NCI-H1417 treated with DMSO at 0.1 percent for 48 hours (cell line): ENCODE measurements around the gene AGGF1.
"Not testable (repeated sequence)": the region's sequence is repeated elsewhere in the genome, so short reads cannot be mapped to it uniquely, and the experiment has no call there.

Experiments used
- DNase-seq: peaks from one replicate; lab custom pipeline; 2025; lab: John Stamatoyannopoulos, UW

AGGF1 gene, protein sequence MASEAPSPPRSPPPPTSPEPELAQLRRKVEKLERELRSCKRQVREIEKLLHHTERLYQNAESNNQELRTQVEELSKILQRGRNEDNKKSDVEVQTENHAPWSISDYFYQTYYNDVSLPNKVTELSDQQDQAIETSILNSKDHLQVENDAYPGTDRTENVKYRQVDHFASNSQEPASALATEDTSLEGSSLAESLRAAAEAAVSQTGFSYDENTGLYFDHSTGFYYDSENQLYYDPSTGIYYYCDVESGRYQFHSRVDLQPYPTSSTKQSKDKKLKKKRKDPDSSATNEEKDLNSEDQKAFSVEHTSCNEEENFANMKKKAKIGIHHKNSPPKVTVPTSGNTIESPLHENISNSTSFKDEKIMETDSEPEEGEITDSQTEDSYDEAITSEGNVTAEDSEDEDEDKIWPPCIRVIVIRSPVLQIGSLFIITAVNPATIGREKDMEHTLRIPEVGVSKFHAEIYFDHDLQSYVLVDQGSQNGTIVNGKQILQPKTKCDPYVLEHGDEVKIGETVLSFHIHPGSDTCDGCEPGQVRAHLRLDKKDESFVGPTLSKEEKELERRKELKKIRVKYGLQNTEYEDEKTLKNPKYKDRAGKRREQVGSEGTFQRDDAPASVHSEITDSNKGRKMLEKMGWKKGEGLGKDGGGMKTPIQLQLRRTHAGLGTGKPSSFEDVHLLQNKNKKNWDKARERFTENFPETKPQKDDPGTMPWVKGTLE

DNA sequence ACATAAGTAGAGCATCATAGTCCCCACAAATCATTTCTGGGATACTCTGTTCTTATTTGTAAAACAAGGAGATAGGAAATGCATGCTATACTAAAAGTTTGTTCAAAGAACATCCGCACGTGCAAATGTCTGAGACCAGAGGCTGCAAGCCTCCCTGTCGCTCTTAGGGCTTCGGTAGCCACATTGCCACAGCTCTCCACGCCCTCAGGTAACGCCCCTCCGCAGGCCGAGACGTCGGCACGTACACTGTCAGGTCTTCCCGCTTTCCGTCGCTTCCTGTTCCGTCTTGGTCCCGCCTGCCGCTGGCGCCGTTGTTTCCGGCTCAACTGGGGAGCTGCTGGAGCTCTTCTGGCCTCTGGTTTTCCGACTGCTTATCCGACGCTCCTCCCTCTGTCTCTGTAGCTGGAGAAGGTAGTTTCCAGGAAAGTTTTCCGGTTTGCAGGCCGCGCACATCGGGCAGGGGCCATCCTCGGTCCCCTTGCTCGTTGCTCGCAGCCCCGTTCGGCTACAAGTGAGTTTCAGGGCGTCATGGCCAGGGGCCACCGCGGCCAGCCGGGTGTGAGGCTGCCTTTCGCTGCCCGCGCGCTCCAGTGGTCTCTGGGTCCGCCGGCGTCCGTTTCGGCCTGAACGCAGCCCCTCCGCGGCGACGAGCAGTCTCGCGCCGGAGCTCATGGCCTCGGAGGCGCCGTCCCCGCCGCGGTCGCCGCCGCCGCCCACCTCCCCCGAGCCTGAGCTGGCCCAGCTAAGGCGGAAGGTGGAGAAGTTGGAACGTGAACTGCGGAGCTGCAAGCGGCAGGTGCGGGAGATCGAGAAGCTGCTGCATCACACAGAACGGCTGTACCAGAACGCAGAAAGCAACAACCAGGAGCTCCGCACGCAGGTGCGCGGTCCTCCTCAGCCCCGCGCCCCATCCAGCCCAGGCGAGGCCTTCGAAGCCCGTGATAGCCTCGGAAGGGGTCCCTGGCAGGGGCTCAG, at the start of gene AGGF1:
Gene AGGF1, plus strand, starts transcription at position 308 of the 975 bp plus-strand sequence. Its CDS starts 363 bp downstream, at position 671.
- peak; percentile 60 for DNase-seq

DNA sequence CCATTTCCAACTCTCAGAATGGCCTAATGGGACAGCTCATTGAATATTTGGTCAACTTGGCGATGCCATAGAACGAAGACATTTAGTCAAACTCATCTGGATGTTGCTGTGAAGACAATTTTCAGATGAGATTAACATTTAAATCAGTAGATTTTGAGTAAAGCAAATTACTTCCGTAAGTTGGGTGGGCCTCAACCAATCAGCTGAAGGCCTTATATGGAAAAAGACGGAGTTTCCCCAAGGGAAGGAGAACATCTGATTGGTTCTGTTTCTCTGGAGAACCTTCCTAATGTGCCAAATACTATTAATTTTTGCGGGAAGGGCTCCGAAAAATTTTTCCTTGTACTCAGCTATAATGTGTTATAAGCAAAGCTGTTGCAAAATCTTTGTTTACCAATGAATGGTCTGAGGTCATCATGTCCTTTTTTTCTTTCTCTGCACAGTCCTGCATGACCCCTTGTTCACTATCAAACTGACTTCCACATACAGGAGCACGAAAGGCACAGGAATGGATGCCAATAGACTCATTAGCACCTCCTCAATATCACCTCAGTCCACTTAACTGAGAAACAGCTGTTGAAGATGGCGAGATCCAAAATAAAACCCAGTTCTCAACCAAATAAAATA, 49.6 kb upstream of the AGGF1 start:
- DNase-seq, result no peak

DNA sequence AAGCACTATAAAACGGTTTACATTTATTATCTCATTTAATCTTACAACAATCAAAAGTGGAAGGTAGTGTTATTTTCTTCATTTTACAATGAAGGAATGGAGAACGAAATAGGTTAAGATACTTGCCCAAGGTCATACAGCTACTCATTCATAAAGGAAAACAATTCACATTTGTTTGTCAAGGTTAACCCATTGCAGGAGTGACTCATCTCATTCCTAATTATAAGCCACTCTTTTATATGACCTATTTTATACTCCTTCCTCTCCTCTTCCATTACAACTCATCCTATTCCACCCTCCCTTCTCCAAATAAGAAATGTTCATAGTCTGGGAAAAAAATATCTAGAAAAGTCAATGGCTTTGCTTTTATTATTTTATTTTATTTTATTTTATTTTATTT, 47.8 kb upstream of the AGGF1 start:
- no peak for DNase-seq

DNA sequence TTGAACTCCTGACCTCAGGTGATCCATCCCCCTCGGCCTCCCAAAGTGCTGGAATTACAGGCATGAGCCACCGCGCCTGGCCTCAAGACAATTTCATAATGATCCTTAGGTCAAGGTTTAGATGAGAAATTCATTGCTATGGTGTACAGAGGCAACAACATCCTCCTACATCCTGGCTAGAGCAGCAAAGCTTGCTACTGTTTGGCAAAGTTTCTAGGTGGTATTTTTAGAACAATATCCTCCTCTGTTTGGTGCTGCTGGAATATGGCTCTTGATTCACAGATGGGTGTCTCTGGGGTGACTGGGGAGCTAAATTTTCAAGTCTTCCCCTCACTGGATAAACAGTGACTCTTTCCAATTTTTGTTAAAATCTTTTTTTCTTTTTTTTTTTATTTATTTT, 46.7 kb upstream of the AGGF1 start:
- no peak for DNase-seq

DNA sequence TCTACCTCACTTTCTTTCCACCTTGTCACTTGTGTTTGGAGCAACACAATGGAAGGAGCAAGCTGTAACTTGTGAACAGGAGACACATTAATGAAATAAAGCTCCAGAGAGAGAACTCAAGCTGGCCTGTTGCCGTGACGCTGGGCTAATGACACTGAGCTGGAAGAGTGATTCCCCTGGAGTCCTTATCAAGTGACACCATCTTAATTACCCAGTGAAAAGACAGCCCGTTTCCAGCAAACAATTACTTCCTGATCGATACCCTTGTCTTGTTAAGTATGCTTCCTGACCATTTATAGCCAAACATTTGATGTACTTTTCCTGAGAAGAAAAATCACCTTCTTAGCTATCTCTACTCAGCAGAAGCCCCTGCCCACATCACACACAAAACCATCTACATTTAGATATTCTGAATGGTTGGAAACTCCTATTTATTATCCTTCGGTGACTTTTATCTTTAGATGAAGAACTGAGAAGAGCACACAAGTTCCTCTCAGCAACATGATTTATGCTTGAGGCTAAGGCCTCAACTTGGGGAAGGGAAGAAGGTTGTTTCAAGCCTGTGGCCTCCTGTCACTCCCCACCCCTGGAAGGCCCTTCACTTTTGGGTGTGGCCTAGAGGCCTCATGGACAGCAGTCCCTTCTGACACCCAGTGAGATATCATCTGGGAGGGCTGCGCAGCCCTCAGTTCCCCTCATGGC, 43.2 kb upstream of the AGGF1 start:
- DNase-seq, result no peak

DNA sequence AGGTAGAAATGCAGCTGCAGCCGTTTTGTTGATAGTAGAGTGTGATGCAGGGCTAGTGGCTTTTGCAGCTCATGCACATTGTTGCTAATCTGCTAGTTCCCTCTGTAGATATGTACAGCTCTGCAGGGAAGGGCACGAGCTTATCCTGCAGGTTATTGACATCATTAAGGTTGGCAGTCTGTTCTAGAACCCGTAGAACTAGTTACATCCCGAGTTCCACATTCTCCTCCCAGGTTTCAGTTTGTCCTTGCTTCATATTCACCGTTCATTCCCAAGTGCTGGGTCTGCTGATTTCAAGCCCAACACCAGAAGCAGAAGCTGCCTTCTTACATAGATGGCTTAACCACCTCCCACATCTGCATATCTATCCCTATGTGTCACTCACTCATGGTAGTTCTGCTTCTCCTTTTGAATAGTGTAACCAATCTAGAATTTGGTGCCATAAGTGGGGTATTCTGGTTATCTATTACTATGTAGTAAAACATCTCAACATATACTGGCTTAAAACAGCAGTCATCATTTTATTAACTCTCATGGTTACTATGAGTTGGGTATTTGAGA, 39.2 kb upstream of the AGGF1 start:
- no peak for DNase-seq

DNA sequence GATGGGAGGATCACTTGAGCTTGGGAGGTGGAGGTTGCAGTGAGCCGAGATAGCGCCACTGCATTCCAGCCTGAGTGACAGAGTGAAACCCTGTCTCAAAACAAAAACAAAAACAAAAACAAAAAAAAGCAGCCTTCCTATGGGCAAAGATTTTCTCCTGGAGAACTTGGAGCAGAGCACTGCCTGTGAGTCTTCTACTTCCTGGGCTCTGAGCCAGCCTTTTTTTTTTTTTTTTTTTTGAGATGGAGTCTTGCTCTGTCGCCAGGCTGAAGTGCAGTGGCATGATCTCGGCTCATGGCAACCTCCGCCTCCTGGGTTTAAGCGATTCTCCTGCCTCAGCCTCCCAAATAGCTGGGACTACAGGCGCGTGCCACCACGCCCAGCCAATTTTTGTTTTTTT, 36.8 kb upstream of the AGGF1 start:
- DNase-seq, result not testable (repeated sequence)

DNA sequence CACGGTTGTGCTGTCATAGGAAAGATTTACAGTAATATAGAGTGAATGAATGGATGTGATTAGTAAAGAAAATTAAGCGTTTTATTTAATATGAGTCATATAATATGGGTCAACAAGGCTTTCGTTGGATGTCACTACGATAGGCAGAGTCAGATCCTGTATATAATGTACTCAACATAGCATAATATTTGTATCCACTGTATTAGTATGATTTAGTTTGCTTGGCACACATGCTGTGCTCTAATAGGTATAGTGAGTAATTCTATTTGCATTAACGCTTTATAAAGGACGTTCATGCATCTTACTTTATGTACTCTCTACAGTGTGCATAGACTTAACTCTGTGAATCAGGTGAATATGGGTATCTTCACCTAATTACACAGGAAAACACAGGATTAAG, 35.9 kb upstream of the AGGF1 start:
- DNase-seq, result no peak

DNA sequence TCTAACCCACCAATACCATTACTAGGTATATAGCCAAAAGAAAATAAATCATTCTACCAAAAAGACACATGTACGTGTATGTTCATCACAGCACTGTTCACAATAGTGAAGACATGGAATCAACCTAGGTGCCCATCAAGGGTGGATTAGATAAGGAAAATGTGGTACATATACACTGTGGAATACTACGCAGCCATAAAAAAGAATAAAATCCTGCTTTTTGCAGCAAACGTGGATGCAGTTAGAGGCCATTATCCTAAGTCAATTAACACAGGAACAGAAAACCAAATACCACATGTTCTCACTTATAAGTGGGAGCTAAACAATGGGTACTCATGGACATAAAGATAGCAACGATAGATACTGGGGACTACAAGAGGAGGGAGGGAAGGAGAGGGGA, 32.0 kb upstream of the AGGF1 start:
- DNase-seq, result not testable (repeated sequence)

DNA sequence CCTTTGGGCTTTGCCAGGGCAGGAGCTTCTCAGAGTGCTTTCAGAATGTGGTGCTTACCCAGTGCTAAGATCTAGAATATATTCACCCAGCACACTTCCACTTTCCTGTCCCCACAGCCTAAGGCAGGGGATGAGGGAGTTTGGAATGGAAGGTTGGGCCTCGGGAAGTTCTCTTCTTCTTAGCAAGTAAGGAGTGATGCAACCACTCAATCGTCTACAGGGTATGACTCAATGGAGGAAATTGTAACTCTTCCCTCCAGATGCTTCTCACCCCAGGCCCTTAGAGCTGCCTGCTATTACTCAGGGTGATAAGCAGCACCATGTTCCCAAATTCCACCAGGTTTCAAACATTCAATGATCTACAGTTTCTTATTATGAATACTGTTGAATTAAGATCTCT, 30.8 kb upstream of the AGGF1 start:
- no peak for DNase-seq

DNA sequence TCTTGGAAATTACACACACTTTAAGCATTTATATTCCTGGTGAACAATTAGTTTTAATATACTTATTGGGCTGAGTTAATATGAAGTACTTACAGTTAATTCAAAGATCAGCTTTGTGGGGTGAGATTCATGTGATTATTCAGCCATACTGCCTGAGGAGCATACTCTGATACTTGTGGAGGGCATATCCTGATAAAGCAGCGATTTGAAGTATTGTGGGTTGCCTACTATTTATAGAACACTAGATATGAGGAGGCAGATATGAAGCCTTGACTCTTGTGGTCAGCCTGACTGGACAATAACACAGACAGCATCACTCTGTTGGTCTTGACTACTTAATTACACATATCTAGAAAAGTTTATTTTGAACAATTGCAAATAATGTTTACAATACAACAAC, 27.0 kb upstream of the AGGF1 start:
- DNase-seq, result no peak

DNA sequence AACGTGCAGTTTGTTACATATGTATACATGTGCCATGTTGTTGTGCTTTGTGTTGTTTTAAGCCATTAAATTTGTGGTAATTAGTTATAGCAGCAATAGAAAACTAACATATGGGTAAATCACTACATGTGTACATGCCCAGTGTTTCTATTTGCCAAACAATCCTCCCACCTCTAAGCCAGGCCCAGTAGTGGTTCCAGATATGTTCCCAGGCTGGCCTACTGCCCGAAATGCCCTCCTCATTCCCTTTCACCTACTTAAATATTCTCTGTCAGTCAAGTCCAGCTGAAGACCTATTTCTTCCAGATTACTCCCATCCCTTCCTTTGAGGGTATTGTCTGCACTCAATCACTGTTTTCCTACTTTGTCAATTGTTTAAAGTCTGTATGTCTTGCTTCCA, 24.1 kb upstream of the AGGF1 start:
- DNase-seq, result no peak

DNA sequence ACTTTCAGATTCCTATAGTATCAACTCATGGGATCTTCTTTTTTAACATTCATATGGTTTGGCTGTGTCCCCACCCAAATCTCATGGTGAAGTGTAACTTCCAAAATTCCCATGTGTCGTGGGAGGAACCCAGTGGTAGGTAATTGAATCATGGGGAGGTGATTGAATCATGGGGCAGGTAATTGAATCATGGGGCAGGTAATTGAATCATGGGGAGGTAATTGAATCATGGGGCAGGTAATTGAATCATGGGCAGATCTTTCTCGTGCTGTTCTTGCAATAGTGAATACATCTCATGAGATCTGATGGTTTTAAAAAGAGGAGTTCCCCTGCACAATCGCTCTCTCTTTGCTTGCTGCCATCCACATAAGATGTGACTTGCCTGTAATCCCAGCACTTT, 21.8 kb upstream of the AGGF1 start:
- no peak for DNase-seq

DNA sequence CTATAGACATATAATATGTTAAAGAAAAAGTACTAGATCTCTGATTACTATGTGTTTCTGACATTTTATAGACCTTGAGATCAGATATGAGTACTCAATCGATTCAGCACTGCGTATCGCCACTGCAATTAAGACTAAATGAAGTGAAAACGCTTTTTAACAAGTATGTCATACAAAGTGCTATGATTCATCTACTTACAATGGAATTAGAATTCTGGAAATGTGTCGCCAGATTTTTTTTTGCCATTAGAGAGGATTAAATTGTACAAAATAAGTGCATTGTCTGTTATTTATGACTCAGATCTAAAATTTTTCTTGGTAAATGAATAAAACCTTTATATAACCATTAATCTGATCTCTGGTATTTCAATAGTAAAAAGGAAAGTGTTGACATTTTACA, 20.0 kb upstream of the AGGF1 start:
- DNase-seq, result no peak

DNA sequence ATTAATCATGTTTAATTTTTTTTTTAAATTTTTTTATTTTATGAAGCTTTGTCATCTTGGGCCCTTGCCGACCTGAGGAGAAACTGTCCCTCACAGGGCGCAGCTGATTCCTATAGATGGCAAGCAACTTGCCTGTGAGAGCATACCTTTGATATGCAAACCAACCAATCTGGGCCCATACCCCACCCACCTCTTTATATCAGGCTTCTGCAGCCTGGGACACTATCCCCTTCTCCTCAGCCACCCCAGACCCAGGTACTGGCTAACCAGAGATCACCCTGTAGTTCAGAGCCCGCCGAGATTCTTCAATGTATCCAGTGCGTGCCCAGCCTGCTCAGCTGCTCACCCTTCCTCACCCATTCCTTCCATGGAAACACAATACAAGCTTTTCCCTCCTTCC, 18.7 kb upstream of the AGGF1 start:
- DNase-seq, result no peak

DNA sequence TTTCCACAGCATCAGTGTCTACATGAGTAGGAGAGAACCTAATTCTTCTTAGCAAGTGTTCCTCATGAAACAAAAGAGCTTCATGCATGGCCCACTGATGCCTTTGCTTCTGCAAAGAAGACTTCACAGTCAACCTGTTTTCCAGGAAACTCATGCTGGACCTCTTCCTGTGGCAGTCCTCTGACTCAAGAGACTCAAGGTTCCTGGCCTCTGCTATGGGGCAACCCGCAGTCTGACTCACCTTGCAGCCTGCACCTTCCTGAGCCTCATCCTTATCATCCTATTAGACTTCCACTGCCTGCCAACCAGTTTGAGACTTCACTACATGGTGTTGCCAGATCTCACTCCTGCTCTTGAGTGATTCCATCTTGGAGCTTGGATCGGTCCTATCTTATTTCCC, 17.6 kb upstream of the AGGF1 start:
- DNase-seq, result no peak

DNA sequence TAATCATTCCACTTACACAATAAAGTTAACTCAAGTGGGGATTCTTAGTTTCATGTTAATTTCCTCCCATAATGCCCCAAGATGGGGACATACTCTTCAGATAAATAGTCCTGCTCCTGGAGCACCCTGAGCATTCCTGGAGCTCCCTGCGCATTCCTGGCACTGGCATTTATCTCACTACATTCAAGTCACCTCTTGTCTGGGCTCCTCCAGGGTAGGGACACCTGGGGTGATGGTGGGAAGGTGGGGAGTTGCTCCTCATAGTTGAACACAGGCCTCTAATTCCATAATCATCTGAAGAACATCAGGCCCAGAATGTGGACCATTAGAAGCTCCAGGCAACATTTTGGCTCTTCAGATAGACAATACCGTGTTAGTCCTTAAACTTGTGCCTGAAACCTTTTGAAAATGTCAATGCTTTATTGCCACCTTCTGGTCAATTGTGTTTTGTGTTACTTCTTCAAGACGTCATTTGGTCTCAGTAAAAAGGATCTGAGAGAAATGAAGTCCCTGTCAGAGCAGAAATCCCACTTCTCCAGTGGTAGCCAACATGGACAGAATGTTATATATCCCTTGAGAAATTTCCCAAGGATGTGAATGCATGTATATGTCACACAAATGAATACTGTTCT, 14.2 kb upstream of the AGGF1 start:
- no peak for DNase-seq

DNA sequence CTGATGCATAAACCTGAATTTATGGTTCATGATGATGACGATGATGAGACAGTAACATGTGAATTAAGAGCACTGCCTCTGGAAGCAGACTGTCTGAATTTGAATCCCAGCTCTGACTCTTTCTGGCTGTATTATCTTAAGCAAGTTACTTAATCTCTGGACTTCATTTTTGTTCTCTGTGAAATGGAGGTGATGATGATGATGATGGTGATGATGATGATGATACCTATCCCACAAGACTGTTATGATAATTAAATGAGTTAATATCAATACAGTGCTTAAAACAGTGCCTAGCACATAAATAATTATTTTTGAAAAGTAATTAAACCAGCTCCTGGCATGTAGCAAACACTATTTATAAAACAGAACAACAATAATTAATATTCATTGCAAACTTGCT, 13.2 kb upstream of the AGGF1 start:
- no peak for DNase-seq

DNA sequence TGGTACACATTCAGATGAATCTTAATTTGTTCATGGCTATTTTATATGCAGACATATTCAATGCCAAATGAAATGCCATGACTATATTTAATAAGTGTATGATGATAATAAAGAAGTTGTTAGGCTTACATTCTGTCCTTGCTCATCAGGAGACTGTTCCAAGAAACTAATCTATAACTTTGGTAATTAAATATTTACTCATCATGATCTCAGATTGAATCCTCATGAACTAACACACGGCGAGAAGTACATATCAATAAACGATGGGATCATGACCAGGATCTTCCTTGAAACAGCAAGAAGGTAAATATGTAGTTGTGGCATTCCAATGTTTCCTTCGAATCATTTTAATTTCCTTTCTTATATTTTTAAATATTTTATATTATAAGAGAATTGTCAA, 12.5 kb upstream of the AGGF1 start:
- no peak for DNase-seq
